Ovary (tissue), 9 donors: ENCODE data around the gene BORCS6. TPM values are rescaled to one million over a fixed set of nuclear protein-coding genes. Genes with fewer than 3 reads are reported as not detected.

Experiments
- DNase-seq, 5 donors: peaks; one replicate each; pipeline ENCODE4 v3.0.0-alpha.2; 2019 to 2020
- H3K27ac ChIP-seq, 2 donors: fragments of 200-600 bp; one replicate each; pipeline versions ENCODE4 v1.5.1 to v1.8.0; 2019 to 2022
- H3K27me3 ChIP-seq: fragments of 200-600 bp; one replicate; pipeline ENCODE4 v1.8.0; 2022
- H3K36me3 ChIP-seq: fragments of 200-600 bp; sonication (generic); one replicate; pipeline ENCODE4 v1.5.1; 2019
- H3K4me1 ChIP-seq: one replicate; pipeline ENCODE4 v1.8.1; 2013; ENCODE audit warnings: mild to moderate bottlenecking, moderate library complexity; ENCODE audit not compliant: insufficient read depth
- H3K4me3 ChIP-seq: fragments of 200-600 bp; sonication (generic); one replicate; pipeline ENCODE4 v1.5.1; 2017
- H3K9me3 ChIP-seq, 2 donors: fragments of 200-600 bp in 1 of 2; sonication (generic) in 1 of 2; one replicate each; pipeline versions ENCODE4 v1.5.1 to v1.8.1; 2013 to 2019; ENCODE audit warnings: mild to moderate bottlenecking in 1 of 2, moderate library complexity in 1 of 2
- EP300 ChIP-seq: sonication (generic); formaldehyde crosslinking; IDR thresholded peaks from one replicate; pipeline ENCODE4 v1.6.1; 2017; ENCODE audit warnings: antibody characterized with exemption
- POLR2A ChIP-seq: fragments of 450-650 bp; IDR thresholded peaks from one replicate; pipeline ENCODE4 v1.6.1; 2017; ENCODE audit warnings: antibody characterized with exemption, mild to moderate bottlenecking, moderate library complexity
- WGBS, 3 donors: extraction: QIAGEN DNeasy Blood & Tissue Kit in 1 of 3; methylation state at CpG; one replicate each; pipeline versions ENCODE4 v1.1.5 to v1.1.7; 2013 to 2017; 5-methylcytosine and 5-hydroxymethylcytosine counted together
- intact Hi-C, 4 donors: fragments of 100-400 bp; cut with DNase I; formaldehyde crosslinking; loops; one replicate each; pipeline versions ENCODE4 v1.11.0 to v1.15.1; 2022 to 2023
- polyA plus RNA-seq, 2 donors: library from polyadenylated mRNA; stranded (reverse); fragments of 200-250 nt in 1 of 2; fragments of 350-450 nt in 1 of 2; fragmentation: Illumina TruSeq in 1 of 2; extraction: RNeasy Lipid Tissue Mini Kit (QIAGEN cat#74804) in 1 of 2; gene quantifications; one replicate each; pipeline ENCODE4 v1.2.3, GENCODE V29; 2013 to 2014
- total RNA-seq, 7 donors: library from RNA; depleted of rRNA in 2 of 7; stranded (reverse); fragments of >200 nt in 2 of 7; fragmentation: NEBNext Ultra II Directional in 3 of 7; extraction: Animal tissue kit (Norgen Biotek cat#: 25700) in 3 of 7; gene quantifications; one replicate each; pipeline versions ENCODE4 v1.1.0 to v1.2.4, GENCODE V29; 2016 to 2023
- TF ChIP-seq, protein P1 (sequence below), 3 donors: fragments of 450-650 bp in 2 of 3; fragments of 200-600 bp in 1 of 3; IDR thresholded peaks; one replicate each; pipeline versions ENCODE4 v1.5.1 to v1.8.0; 2016 to 2022; ENCODE audit warnings: antibody characterized with exemption in 3 of 3, mild to moderate bottlenecking in 1 of 3
- donor health status: DM: no; HTN: no; CAD: no; lungs with moderate emphysema.
- donor health status: DM: no; HTN: no; CAD: no.
- donor health status: Bipolar disorder and iron deficiency.
- donor health status: DM: yes; HTN: yes; CAD: no.
- donor health status: DM: no; HTN: no; CAD: no.
- donor health status: DM: yes; HTN: yes; CAD: no.

The BORCS6 gene
- total and polyA plus RNA-seq, 9 donors = 1.3 to 7.2 (median 6.7) TPM

- no peak for TF ChIP-seq POLR2A
- TF ChIP-seq, protein P1, sequence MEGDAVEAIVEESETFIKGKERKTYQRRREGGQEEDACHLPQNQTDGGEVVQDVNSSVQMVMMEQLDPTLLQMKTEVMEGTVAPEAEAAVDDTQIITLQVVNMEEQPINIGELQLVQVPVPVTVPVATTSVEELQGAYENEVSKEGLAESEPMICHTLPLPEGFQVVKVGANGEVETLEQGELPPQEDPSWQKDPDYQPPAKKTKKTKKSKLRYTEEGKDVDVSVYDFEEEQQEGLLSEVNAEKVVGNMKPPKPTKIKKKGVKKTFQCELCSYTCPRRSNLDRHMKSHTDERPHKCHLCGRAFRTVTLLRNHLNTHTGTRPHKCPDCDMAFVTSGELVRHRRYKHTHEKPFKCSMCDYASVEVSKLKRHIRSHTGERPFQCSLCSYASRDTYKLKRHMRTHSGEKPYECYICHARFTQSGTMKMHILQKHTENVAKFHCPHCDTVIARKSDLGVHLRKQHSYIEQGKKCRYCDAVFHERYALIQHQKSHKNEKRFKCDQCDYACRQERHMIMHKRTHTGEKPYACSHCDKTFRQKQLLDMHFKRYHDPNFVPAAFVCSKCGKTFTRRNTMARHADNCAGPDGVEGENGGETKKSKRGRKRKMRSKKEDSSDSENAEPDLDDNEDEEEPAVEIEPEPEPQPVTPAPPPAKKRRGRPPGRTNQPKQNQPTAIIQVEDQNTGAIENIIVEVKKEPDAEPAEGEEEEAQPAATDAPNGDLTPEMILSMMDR (IDR thresholded peaks at IDR 0.05) = no peak
- 33 to 38% (median 36%) methylated on average over 12 of the region's 12 CpGs for WGBS, 3 donors
- H3K27me3 ChIP-seq = no peaks in the 10 kb centered on the region
- no peaks in the 10 kb centered on the region for H3K9me3 ChIP-seq
- no peaks in the 10 kb centered on the region for H3K36me3 ChIP-seq
- peak overlapping the region; percentile 36 to 84 for H3K27ac ChIP-seq
- peak in 2 of 5 donors; percentile 51 to 53 for DNase-seq
- intact Hi-C loops = loop anchor here (2.0 to 10.0 kb wide), 5 partner anchors 34 to 1174 kb away; partner anchors contain the start of genes HES7 (in 1 of the 4) and RNASEK (in 1 of the 4)
- H3K4me3 ChIP-seq = peak overlapping the region; percentile 97
- peaks cover 16% of the 10 kb centered on the region for H3K4me1 ChIP-seq
Measured at GRCh38 chr17:8188263-8188839, 1.6 kb downstream of the BORCS6 start.

GRCh38 chr17:8187517-8188262 lies 2.3 kb downstream of the BORCS6 start:
- intact Hi-C loops = loop anchor here (2.0 to 10.0 kb wide), 7 partner anchors 35 to 1173 kb away; partner anchors contain the start of genes ALOXE3 (in 2 of the 4), HES7 (in 1 of the 4) and RNASEK (in 1 of the 4)
- Histone ChIP-seq H3K4me1 (peaks cover 16% of the 10 kb centered on the region), H3K27ac (peak overlapping the region; percentile 84 to 91), H3K36me3 (no peaks in the 10 kb centered on the region), H3K27me3 (no peaks in the 10 kb centered on the region), H3K4me3 (peak overlapping the region; percentile 80), H3K9me3 (no peaks in the 10 kb centered on the region)
- peak; percentile 90 to 96 (median 94) for DNase-seq
- no peak for TF ChIP-seq EP300
- TF ChIP-seq POLR2A = no peak
- TF ChIP-seq, protein P1 (IDR thresholded peaks at IDR 0.05) = peak in 1 of 3 donors; percentile 17
- 1% methylated on average over 25 of the region's 25 CpGs for WGBS, 3 donors

- no peaks in the 10 kb centered on the region for H3K9me3 ChIP-seq
- peak; percentile 94 to 96 (median 94) for DNase-seq
- TF ChIP-seq POLR2A (peak; percentile 35), EP300 (no peak)
- TF ChIP-seq, protein P1 (IDR thresholded peaks at IDR 0.05) = peak in 1 of 3 donors; percentile 11
- intact Hi-C loops = loop anchor here (2.0 to 10.0 kb wide), 6 partner anchors 35 to 1172 kb away; partner anchors contain the start of genes ALOXE3 (in 2 of the 4), HES7 (in 1 of the 4) and RNASEK (in 1 of the 4)
- H3K4me3 ChIP-seq = peak overlapping the region; percentile 80
- 0% methylated on average over 32 of the region's 32 CpGs for whole genome bisulfite sequencing, 3 donors
- H3K4me1 ChIP-seq = peaks cover 16% of the 10 kb centered on the region
- H3K27ac ChIP-seq = peak overlapping the region; percentile 84 to 91
- no peaks in the 10 kb centered on the region for H3K36me3 ChIP-seq
- H3K27me3 ChIP-seq = no peaks in the 10 kb centered on the region
Measured at GRCh38 chr17:8186787-8187516, 3.0 kb downstream of the BORCS6 start.

- intact Hi-C loops = loop anchor here (2.0 to 10.0 kb wide), 6 partner anchors 36 to 1172 kb away; partner anchors contain the start of genes ALOXE3 (in 2 of the 4), HES7 (in 1 of the 4) and RNASEK (in 1 of the 4)
- peaks cover 16% of the 10 kb centered on the region for H3K4me1 ChIP-seq
Measured at GRCh38 chr17:8186446-8186786, 3.6 kb downstream of the BORCS6 start.

More at GRCh38 chr17:8186446-8186786, 3.6 kb downstream of the BORCS6 start:
- H3K4me3 ChIP-seq = peak overlapping the region; percentile 80
- no peaks in the 10 kb centered on the region for H3K9me3 ChIP-seq
- DNase-seq = no peak
- H3K27me3 ChIP-seq = no peaks in the 10 kb centered on the region
- H3K36me3 ChIP-seq = no peaks in the 10 kb centered on the region
- 0 to 1% (median 0%) methylated on average over 18 to 23 of the region's 23 CpGs for WGBS, 3 donors
- peak overlapping the region; percentile 84 to 91 for H3K27ac ChIP-seq
- no peak for TF ChIP-seq POLR2A
- TF ChIP-seq, protein P1 (IDR thresholded peaks at IDR 0.05) = peak; percentile 40 to 79 (median 57)
